BE2C (cell line): Measurements from ENCODE around the gene PTP4A2.
A peak's percentile ranks its signal among the peaks of the same experiment; 100 is the strongest.

Experiments
- DNase-seq: peaks from one replicate; pipeline ENCODE4 v3.0.0-alpha.2; 2020
- H3K27me3 ChIP-seq: fragments of 250-450 bp; sonication (Bioruptor Pico); 2 replicates; pipeline ENCODE4 v1.5.1; 2020; ENCODE audit warnings: mild to moderate bottlenecking
- H3K36me3 ChIP-seq: fragments of 250-450 bp; sonication (Bioruptor Pico); 2 replicates; pipeline ENCODE4 v1.5.1; 2020; ENCODE audit warnings: mild to moderate bottlenecking
- H3K4me1 ChIP-seq: fragments of 250-450 bp; sonication (Bioruptor Pico); 2 replicates; pipeline ENCODE4 v1.5.1; 2020
- H3K4me3 ChIP-seq: 2 replicates; pipeline ENCODE4 v1.5.1; 2011; ENCODE audit warnings: low read depth, low read length
- H3K9me3 ChIP-seq: fragments of 250-450 bp; sonication (Bioruptor Pico); 2 replicates; pipeline ENCODE4 v1.5.1; 2020
- TF ChIP-seq, protein P1 (sequence below): IDR thresholded peaks from 2 replicates; pipeline ENCODE4 v1.5.1; 2012; ENCODE audit warnings: mild to moderate bottlenecking, low read depth, low read length

The PTP4A2 gene

DNA sequence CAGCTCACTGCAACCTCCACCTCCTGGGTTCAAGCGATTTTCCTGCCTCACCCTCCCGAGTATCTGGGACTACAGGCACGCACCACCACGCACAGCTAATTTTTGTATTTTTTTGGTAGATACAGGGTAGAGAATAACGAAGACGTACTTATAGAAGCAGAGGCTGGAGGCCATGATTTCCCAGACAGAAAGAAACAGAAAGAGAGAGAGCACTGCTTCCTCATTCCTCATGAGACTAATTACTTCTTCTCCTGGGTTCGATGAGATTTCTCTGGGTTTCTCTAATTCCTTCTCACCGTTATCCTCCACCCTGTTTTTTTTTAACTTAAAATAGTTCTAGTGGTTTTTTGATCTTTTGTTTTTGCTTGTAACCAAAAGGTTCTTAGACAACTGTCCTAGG, 23.4 kb upstream of the PTP4A2 start:
- Histone ChIP-seq H3K27me3 (no peaks in the 10 kb centered on the region), H3K9me3 (no peaks in the 10 kb centered on the region), H3K4me1 (no peaks in the 10 kb centered on the region), H3K36me3 (no peaks in the 10 kb centered on the region), H3K4me3 (no peak overlapping the region)
- TF ChIP-seq, protein P1, sequence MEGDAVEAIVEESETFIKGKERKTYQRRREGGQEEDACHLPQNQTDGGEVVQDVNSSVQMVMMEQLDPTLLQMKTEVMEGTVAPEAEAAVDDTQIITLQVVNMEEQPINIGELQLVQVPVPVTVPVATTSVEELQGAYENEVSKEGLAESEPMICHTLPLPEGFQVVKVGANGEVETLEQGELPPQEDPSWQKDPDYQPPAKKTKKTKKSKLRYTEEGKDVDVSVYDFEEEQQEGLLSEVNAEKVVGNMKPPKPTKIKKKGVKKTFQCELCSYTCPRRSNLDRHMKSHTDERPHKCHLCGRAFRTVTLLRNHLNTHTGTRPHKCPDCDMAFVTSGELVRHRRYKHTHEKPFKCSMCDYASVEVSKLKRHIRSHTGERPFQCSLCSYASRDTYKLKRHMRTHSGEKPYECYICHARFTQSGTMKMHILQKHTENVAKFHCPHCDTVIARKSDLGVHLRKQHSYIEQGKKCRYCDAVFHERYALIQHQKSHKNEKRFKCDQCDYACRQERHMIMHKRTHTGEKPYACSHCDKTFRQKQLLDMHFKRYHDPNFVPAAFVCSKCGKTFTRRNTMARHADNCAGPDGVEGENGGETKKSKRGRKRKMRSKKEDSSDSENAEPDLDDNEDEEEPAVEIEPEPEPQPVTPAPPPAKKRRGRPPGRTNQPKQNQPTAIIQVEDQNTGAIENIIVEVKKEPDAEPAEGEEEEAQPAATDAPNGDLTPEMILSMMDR, result no peak
- DNase-seq, result no peak

DNA sequence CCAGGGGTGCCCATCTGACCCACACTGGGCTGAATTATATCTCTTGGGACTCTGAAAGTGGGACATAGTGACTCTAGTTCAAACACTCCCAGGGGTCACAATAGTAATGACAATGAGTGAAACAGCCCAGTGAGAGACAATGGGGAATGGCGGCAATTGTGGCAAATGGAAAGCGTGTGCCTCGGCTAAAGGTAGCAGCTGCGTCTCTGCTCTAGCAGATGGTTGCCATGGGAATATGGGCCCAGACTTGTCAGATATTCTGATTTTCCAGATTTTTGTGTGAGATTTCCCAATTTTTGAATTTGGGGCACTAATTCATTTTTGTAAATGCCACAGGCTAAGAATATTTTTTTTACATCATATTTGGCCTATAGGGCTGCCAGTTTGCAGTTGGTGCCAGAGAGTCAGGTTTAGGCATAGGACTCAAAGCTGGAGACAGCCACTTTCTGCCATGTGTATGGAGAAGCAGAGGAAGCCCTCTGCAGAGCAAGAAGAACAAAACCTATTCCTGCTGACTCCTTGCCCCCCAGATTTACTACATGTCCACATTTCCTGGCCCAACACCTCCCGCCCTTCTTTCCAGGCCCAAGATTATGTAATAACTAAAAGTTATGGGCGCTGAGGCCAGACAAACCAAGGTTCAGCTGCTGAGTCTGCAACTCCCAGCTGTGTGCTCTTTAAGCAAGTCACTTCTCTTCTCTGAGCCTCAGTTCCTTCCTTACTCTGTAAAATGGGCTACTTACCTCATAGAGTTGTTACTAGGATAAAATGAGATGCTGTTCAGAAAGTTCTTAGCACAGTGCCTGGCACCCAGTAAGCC, 21.6 kb upstream of the PTP4A2 start:
- Histone ChIP-seq H3K4me1 (no peaks in the 10 kb centered on the region), H3K4me3 (no peak overlapping the region), H3K27me3 (no peaks in the 10 kb centered on the region), H3K9me3 (no peaks in the 10 kb centered on the region), H3K36me3 (no peaks in the 10 kb centered on the region)
- DNase-seq, result no peak
- TF ChIP-seq, protein P1, result no peak

DNA sequence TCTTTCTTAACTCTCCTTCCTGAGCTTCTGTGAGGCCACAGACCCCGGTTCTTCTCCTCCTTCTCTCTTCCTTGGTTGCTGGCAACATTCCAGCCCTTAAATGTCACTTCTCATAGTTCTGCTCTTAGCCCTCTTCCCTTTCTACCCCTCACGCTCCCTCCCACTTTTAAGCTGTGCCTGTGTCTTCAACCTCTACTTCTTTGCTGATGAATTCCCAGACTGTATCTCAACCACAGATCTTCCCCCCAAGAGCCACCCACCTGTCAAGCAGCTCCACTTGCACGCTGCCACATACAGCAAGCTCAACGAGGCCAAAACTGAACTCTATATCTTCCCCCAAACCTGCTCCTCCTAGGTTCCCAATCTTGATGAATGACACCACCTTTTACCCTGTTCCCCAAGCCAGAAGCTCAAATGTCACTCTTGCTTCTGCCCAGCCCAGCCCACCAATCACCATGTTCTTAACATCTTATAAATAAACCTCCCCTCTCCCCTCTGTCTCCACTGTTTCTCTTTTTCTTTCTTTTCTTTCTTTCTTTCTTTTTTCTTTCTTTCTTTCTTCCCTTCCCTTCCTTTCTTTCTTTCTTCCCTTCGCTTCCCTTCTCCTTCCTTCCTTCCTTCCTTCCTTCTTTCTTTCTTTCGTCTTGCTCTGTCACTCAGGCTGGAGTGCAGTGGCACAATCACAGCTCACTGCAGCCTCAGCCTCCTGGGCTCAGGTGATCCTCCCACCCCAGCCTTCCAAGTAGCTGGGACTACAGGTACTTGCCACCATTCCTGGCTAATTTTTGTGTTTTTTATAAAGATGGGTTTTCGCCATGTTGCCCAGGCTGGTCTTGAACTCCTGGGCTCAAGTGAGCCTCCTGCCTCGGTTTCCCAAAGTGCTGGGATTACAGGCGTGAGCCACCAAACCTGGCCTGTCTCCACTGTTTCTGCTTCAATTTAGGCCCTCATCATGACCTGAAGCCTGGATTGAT, 19.8 kb upstream of the PTP4A2 start:
- H3K27me3 ChIP-seq, result no peaks in the 10 kb centered on the region
- H3K36me3 ChIP-seq, result no peaks in the 10 kb centered on the region
- no peaks in the 10 kb centered on the region for H3K4me1 ChIP-seq
- H3K9me3 ChIP-seq, result no peaks in the 10 kb centered on the region
- no peak overlapping the region for H3K4me3 ChIP-seq
- TF ChIP-seq, protein P1, result no peak
- DNase-seq, result no peak

DNA sequence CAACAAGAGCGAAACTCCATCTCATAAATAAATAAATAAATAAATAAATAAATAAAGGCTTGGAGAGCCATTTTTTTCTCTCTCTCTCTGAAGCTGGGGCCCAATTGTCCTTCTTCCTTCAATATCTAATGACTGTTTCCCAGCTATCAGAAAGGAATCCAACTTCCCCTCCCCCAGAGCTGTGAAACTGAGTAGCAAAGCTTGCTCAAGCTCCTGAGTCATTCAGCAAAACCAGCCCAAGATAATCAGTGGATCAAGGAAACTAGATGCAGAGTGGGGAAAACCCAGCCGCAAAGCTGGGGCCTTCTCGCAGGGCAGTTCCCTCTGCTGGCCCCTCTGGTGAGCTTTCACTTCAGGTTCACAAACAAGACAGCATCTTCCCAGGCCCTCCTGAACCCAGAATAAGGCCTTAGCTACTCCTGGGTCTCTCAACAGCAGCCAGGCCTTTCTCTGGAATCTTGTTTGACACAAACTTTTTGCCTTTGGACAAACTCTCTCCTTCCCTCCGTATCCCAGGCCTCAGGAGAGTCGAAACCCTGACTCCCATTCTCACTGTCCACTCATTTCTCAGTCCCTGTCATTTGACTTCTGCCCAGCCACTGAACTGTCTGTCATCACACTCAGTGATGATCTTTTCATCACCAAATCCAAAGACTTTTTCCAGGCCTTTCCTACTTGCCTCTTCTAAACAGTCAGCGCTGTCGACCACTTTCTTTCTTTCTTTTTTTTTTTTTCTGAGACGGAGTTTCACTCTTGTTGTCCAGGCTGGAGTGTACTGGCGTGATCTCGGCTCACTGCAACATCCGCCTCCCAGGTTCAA, 18.0 kb upstream of the PTP4A2 start:
- H3K27me3 ChIP-seq, result no peaks in the 10 kb centered on the region
- peak; percentile 13 for DNase-seq
- H3K4me3 ChIP-seq, result no peak overlapping the region
- H3K9me3 ChIP-seq, result no peaks in the 10 kb centered on the region
- TF ChIP-seq, protein P1, result no peak
- H3K36me3 ChIP-seq, result no peaks in the 10 kb centered on the region
- no peaks in the 10 kb centered on the region for H3K4me1 ChIP-seq

DNA sequence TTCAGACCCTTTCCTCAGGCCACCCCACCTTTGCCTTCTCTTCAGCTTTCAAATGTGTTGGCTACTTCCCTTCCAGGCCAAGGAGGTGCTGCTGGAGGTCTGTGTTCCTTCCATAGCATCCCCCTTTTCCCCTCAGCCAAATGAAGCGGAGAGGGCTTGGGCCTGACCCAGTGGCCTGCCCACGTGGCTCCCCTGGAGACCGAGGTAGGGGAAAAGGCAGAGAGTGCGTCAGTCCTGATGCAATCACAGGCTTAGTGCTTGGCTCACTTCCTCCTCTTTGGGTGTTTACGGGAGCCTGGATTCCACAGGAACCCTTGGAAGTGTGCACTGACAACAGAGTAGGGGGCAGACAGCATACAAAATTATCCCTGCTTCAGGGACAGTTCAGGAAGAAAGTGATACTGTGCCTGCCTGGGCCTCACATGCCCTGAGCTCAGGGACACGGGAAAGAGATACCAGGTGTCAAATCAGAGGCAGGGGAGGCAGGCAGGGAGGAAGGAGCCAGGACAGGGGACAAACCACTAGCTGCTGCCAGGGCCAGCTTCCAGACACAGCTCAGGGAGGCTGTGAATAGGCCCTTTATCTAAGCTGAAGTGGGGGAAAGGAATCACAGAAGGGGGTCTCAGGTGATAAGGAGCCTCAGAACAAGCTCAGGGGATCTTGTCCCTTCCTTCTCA, 16.6 kb upstream of the PTP4A2 start:
- no peak for DNase-seq
- no peaks in the 10 kb centered on the region for H3K4me1 ChIP-seq
- TF ChIP-seq, protein P1, result no peak
- no peak overlapping the region for H3K4me3 ChIP-seq
- H3K9me3 ChIP-seq, result no peaks in the 10 kb centered on the region
- no peaks in the 10 kb centered on the region for H3K36me3 ChIP-seq
- H3K27me3 ChIP-seq, result no peaks in the 10 kb centered on the region
